Mesenteric fat pad (tissue), 1 donor: Measurements from ENCODE around the gene CRLF3. TPM values are rescaled to one million over a fixed set of nuclear protein-coding genes. Genes with fewer than 3 reads are reported as not detected.
"Not testable (repeated sequence)": the region's sequence is repeated elsewhere in the genome, so short reads cannot be mapped to it uniquely, and the experiment has no call there.

Experiments
- DNase-seq: peaks from one replicate; pipeline ENCODE4 v3.0.0-alpha.2; 2020; ENCODE audit warnings: low spot score
- total RNA-seq: library from RNA; stranded (reverse); fragmentation: NEBNext Ultra II Directional; extraction: Animal tissue kit (Norgen Biotek cat#: 25700); gene quantifications from one replicate; pipeline ENCODE4 v1.2.1, GENCODE V29; 2021
- donor health status: DM: yes; HTN: yes; CAD: no.

The CRLF3 gene
- total RNA-seq, 1 donor from 2014 or later = 15.3 TPM

- DNase-seq = not testable (repeated sequence)
Measured at GRCh38 chr17:30747621-30748020, 76.9 kb downstream of the CRLF3 start.

DNA sequence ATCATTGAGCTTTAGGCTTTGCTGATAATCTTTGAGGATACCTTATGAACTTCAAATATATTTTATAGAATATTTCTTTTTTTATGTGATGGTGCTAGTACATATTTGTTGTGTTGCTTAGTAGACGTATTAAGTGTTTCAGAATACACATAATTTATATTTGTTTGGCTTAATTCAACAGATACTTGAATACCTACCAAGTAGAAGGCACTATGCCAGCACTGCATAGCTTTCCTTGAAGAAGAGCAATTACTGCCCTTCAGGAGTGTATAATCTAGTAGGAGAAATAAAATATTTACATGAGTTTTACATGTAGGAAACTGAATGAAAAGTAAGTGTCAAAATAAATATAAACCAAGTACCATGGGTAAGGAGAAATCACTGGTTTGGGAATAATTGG is 81.8 kb downstream of the CRLF3 start:
- DNase-seq = not testable (repeated sequence)

DNA sequence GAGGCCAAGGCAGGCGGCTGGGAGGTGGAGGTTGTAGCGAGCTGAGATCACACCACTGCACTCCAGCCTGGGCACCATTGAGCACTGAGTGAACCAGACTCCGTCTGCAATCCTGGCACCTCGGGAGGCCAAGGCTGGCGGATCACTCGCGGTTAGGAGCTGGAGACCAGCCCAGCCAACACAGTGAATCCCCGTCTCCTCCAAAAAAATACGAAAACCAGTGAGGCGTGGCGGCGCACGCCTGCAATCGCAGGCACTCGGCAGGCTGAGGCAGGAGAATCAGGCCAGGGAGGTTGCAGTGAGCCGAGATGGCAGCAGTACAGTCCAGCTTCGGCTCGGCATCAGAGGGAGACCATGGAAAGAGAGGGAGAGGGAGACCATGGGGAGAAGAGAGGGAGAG is 88.1 kb downstream of the CRLF3 start:
- DNase-seq = peak; percentile 41

GRCh38 chr17:30735644-30736043 is 88.8 kb downstream of the CRLF3 start:
- not testable (repeated sequence) for DNase-seq

GRCh38 chr17:30735206-30735605 is 89.3 kb downstream of the CRLF3 start:
- not testable (repeated sequence) for DNase-seq

- DNase-seq = peak; percentile 72
Measured at GRCh38 chr17:30734153-30734552, 90.3 kb downstream of the CRLF3 start.

Other genes with a start within 250 kb of the CRLF3 start
- 1.0 TPM for gene ATAD5, start 7.3 kb upstream of the CRLF3 start, total RNA-seq
- 12.8 TPM for gene TEFM, start 81.5 kb upstream of the CRLF3 start, total RNA-seq
- 43.2 TPM for gene ADAP2, start 97.3 kb upstream of the CRLF3 start, total RNA-seq
- 32.8 TPM for gene RNF135, start 146.3 kb upstream of the CRLF3 start, total RNA-seq